ENCODE measurements around the gene KPNA1. TPM values are rescaled to one million over a fixed set of nuclear protein-coding genes. Genes with fewer than 3 reads are reported as not detected.

Gene KPNA1
- total RNA-seq, 1 experiment from 2014 or later, result 58.8 TPM

DNA sequence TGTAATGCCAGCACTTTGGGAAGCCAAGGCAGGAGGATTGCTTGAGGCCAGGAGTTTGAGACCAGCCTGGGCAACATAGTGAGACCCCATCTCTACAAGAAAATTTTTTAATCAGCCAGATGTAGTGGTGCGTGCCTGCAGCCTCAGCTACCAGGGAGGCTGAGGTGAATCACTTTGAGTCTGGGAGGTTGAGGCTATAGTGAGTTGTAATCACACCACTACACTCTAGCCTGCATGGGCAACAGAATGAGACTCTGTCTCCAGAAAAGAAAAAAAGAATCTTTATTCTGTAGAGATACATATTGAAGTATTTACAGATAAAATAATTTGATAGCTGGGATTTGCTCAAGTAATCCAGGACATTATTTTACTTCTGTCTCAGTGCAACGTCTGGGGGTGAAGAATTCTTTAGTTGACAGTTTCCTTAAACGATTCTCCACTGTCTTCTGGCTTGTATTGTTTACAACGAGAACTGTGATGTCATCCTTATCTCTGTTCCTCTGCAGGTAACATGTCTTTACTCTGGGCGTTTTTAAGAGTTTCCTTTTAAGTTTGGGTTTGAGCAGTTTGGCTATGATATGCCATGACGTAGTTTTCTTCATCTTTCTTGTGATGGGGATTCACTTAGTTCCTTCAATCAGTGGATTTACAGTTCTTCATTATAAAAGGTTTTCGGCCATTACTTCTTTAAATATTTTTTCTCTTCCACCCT, 26.3 kb downstream of the KPNA1 start:
- H3K4me3 Mint-ChIP-seq, result no peak overlapping the region
- H3K36me3 Mint-ChIP-seq, result peaks cover 20% of the 10 kb centered on the region
- peak overlapping the region; percentile 32 for H3K27ac Mint-ChIP-seq
- peaks cover 4% of the 10 kb centered on the region; the same call in 1 of the 2 replicates for H3K4me1 Mint-ChIP-seq
- no peaks in the 10 kb centered on the region for H3K27me3 Mint-ChIP-seq (ENCODE audit: low read depth)
- DNase-seq (ENCODE audit: low spot score) (no peak), ATAC-seq (no peak)
- POLR2A ChIA-PET, result no interaction called here
- CTCF ChIA-PET, result no interaction called here
- TF ChIP-seq, protein P1, sequence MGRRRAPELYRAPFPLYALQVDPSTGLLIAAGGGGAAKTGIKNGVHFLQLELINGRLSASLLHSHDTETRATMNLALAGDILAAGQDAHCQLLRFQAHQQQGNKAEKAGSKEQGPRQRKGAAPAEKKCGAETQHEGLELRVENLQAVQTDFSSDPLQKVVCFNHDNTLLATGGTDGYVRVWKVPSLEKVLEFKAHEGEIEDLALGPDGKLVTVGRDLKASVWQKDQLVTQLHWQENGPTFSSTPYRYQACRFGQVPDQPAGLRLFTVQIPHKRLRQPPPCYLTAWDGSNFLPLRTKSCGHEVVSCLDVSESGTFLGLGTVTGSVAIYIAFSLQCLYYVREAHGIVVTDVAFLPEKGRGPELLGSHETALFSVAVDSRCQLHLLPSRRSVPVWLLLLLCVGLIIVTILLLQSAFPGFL (CRISPR knock-in tag; IDR thresholded peaks at IDR 0.05; ENCODE audit: borderline replicate concordance), result no peak
- TF ChIP-seq ZNF121 (CRISPR knock-in tag; IDR thresholded peaks at IDR 0.05), result peak; percentile 62; the same call in 1 of the 2 replicates
- no peaks in the 10 kb centered on the region for H3K9me3 Mint-ChIP-seq

DNA sequence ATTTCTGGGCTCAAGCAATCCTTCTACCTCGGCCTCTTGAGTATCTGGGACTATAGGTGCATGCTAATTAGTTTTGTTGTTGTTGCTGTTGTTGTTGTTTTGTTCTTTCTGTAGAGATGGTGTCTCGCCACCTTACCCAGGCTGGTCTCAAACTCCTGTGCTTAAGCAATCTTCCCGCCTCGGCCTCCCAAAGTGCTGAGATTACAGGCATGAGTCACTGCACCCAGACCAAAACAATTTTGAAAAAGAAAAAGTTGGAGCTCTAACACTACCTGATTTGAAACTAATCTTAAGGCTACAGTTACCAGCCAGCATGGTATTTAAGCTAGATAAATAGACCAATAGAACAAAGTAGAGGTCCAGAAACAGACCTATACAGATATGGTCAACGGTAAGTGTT, 29.8 kb downstream of the KPNA1 start:
- no peak overlapping the region for H3K4me3 Mint-ChIP-seq
- no peak for ATAC-seq
- ChIA-PET POLR2A (no interaction called here), CTCF (no interaction called here)
- H3K27me3 Mint-ChIP-seq (ENCODE audit: low read depth), result no peaks in the 10 kb centered on the region
- H3K36me3 Mint-ChIP-seq, result no peaks in the 10 kb centered on the region
- DNase-seq (ENCODE audit: low spot score), result no peak
- no peaks in the 10 kb centered on the region for H3K9me3 Mint-ChIP-seq
- peaks cover 8% of the 10 kb centered on the region for H3K4me1 Mint-ChIP-seq
- peak overlapping the region; percentile 37; the same call in 1 of the 2 replicates for H3K27ac Mint-ChIP-seq
- TF ChIP-seq NR2C2 (CRISPR knock-in tag; IDR thresholded peaks at IDR 0.05) (no peak), FOXJ3 (CRISPR knock-in tag; IDR thresholded peaks at IDR 0.05; ENCODE audit: borderline replicate concordance) (no peak), GRHL2 (CRISPR knock-in tag; IDR thresholded peaks at IDR 0.05; ENCODE audit: insufficient replicate concordance, severe bottlenecking) (no peak), PRRX2 (CRISPR knock-in tag; IDR thresholded peaks at IDR 0.05) (no peak), NR1H2 (CRISPR knock-in tag; IDR thresholded peaks at IDR 0.05) (no peak)
- TF ChIP-seq, protein P2, sequence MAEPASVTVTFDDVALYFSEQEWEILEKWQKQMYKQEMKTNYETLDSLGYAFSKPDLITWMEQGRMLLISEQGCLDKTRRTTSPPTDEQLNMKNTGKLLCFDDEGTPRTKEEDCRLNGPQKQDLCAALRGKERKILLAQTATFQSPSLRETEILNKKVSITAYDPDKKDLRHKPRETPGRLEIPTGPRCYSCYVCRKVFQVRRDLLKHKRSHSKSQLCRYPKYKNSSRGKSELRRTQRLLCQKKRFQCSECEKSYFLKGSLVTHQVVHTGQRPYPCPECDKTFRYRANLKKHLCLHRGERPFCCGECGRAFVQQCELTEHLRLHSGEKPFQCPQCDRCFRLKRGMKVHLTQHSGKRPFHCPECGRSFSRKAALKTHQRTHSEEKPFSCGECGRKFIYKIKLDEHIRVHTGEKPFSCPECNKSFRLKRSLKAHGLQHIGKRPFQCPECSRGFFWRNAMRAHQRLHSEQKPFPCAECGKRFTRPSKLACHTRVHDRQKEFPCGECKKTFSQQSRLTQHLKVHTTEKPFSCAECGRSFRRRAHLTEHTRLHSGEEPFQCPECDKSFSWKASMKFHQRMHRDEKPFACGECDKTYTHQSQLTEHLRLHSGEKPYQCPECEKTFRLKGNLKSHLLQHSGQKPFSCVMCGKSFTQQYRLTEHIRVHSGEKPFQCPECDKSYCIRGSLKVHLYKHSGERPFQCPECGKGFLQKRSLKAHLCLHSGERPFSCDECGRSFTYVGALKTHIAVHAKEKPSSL (CRISPR knock-in tag; conservative IDR thresholded peaks at IDR 0.05), result no peak

DNA sequence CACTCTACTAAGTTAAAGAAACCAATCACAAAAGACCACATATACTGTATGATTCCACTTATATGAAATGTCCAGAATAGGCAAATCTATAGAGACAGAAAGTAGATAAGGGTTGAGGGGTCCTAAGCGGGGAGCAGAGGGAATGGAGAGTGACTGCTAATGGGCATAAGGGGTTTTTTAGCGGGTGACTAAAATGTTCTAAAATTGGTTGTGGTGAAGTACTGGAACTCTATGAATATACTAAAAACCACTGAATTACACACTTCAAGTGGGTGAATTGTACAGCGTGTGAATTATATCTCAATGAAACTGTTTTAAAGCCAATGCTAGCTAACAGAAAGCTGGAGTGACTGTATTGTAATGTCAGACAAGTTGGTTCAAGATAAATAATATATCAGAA, 33.3 kb downstream of the KPNA1 start:
- POLR2A ChIA-PET, result no interaction called here
- Mint-ChIP-seq H3K27ac (no peak overlapping the region), H3K27me3 (ENCODE audit: low read depth) (no peaks in the 10 kb centered on the region), H3K4me3 (no peak overlapping the region), H3K36me3 (no peaks in the 10 kb centered on the region), H3K9me3 (no peaks in the 10 kb centered on the region), H3K4me1 (peaks cover 17% of the 10 kb centered on the region)
- TF ChIP-seq, protein P3, sequence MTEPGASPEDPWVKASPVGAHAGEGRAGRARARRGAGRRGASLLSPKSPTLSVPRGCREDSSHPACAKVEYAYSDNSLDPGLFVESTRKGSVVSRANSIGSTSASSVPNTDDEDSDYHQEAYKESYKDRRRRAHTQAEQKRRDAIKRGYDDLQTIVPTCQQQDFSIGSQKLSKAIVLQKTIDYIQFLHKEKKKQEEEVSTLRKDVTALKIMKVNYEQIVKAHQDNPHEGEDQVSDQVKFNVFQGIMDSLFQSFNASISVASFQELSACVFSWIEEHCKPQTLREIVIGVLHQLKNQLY (CRISPR knock-in tag; IDR thresholded peaks at IDR 0.05), result no peak
- TF ChIP-seq, protein P4, sequence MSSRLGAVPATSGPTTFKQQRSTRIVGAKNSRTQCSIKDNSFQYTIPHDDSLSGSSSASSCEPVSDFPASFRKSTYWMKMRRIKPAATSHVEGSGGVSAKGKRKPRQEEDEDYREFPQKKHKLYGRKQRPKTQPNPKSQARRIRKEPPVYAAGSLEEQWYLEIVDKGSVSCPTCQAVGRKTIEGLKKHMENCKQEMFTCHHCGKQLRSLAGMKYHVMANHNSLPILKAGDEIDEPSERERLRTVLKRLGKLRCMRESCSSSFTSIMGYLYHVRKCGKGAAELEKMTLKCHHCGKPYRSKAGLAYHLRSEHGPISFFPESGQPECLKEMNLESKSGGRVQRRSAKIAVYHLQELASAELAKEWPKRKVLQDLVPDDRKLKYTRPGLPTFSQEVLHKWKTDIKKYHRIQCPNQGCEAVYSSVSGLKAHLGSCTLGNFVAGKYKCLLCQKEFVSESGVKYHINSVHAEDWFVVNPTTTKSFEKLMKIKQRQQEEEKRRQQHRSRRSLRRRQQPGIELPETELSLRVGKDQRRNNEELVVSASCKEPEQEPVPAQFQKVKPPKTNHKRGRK (CRISPR knock-in tag; IDR thresholded peaks at IDR 0.05; ENCODE audit: borderline replicate concordance), result no peak
- TF ChIP-seq, protein P5, sequence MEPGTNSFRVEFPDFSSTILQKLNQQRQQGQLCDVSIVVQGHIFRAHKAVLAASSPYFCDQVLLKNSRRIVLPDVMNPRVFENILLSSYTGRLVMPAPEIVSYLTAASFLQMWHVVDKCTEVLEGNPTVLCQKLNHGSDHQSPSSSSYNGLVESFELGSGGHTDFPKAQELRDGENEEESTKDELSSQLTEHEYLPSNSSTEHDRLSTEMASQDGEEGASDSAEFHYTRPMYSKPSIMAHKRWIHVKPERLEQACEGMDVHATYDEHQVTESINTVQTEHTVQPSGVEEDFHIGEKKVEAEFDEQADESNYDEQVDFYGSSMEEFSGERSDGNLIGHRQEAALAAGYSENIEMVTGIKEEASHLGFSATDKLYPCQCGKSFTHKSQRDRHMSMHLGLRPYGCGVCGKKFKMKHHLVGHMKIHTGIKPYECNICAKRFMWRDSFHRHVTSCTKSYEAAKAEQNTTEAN (CRISPR knock-in tag; IDR thresholded peaks at IDR 0.05), result no peak
- TF ChIP-seq, protein P6, sequence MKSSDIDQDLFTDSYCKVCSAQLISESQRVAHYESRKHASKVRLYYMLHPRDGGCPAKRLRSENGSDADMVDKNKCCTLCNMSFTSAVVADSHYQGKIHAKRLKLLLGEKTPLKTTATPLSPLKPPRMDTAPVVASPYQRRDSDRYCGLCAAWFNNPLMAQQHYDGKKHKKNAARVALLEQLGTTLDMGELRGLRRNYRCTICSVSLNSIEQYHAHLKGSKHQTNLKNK (CRISPR knock-in tag; IDR thresholded peaks at IDR 0.05), result no peak
- TF ChIP-seq ZNF396 (CRISPR knock-in tag; IDR thresholded peaks at IDR 0.05; ENCODE audit: borderline replicate concordance) (no peak), NR1H2 (CRISPR knock-in tag; IDR thresholded peaks at IDR 0.05) (no peak), ESRRA (CRISPR knock-in tag; IDR thresholded peaks at IDR 0.05; ENCODE audit: borderline replicate concordance) (no peak), ZNF121 (CRISPR knock-in tag; IDR thresholded peaks at IDR 0.05) (no peak), ZBTB21 (CRISPR knock-in tag; IDR thresholded peaks at IDR 0.05; ENCODE audit: borderline replicate concordance) (no peak), GRHL2 (CRISPR knock-in tag; IDR thresholded peaks at IDR 0.05; ENCODE audit: insufficient replicate concordance, severe bottlenecking) (no peak)
- TF ChIP-seq, protein P7, sequence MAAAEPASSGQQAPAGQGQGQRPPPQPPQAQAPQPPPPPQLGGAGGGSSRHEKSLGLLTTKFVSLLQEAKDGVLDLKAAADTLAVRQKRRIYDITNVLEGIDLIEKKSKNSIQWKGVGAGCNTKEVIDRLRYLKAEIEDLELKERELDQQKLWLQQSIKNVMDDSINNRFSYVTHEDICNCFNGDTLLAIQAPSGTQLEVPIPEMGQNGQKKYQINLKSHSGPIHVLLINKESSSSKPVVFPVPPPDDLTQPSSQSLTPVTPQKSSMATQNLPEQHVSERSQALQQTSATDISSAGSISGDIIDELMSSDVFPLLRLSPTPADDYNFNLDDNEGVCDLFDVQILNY (CRISPR knock-in tag; IDR thresholded peaks at IDR 0.05), result no peak
- TF ChIP-seq, protein P8, sequence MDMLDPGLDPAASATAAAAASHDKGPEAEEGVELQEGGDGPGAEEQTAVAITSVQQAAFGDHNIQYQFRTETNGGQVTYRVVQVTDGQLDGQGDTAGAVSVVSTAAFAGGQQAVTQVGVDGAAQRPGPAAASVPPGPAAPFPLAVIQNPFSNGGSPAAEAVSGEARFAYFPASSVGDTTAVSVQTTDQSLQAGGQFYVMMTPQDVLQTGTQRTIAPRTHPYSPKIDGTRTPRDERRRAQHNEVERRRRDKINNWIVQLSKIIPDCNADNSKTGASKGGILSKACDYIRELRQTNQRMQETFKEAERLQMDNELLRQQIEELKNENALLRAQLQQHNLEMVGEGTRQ (CRISPR knock-in tag; IDR thresholded peaks at IDR 0.05), result no peak
- TF ChIP-seq, protein P9, sequence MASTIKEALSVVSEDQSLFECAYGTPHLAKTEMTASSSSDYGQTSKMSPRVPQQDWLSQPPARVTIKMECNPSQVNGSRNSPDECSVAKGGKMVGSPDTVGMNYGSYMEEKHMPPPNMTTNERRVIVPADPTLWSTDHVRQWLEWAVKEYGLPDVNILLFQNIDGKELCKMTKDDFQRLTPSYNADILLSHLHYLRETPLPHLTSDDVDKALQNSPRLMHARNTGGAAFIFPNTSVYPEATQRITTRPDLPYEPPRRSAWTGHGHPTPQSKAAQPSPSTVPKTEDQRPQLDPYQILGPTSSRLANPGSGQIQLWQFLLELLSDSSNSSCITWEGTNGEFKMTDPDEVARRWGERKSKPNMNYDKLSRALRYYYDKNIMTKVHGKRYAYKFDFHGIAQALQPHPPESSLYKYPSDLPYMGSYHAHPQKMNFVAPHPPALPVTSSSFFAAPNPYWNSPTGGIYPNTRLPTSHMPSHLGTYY (CRISPR knock-in tag; IDR thresholded peaks at IDR 0.05), result no peak
- no peak for DNase-seq (ENCODE audit: low spot score)
- CTCF ChIA-PET, result no interaction called here
- ATAC-seq, result no peak

Measured in WTC11 (cell line).